Measurements from ENCODE around the gene EXO5.
"Not testable (repeated sequence)": the region's sequence is repeated elsewhere in the genome, so short reads cannot be mapped to it uniquely, and the experiment has no call there.

The EXO5 gene

DNA sequence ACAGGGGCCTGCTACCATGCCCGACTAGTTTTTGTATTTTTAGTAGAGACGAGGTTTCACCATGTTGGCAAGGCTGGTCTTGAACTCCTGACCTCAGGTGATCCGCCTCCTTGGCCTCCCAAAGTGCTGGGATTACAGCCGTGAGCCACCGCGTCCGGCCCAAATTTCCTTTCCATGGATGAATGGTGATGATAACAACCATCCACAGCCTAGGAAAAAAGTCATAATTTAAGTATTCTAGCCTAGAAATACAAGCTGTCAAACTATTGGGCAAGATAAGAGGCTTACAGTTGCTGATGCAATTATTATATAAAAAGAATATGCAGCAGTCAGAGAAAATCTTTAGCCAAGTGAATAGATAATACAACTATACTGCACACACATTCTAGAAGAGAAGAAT is 46.2 kb downstream of the EXO5 start:
- H3K36me3 ChIP-seq (ENCODE audit: control insufficient read depth, insufficient read depth, low read length, severe bottlenecking); H3K4me1 ChIP-seq (ENCODE audit: control insufficient read depth, insufficient read depth, low read length); H3K9ac ChIP-seq (ENCODE audit: low read length); DNase-seq (ENCODE audit: low read depth); H3K9me3 ChIP-seq (ENCODE audit: control insufficient read depth, low read length); H3K27me3 ChIP-seq (replicated peaks; ENCODE audit: control insufficient read depth, insufficient read depth, low read length); H3K4me3 ChIP-seq (ENCODE audit: low read length): not testable (repeated sequence)

DNA sequence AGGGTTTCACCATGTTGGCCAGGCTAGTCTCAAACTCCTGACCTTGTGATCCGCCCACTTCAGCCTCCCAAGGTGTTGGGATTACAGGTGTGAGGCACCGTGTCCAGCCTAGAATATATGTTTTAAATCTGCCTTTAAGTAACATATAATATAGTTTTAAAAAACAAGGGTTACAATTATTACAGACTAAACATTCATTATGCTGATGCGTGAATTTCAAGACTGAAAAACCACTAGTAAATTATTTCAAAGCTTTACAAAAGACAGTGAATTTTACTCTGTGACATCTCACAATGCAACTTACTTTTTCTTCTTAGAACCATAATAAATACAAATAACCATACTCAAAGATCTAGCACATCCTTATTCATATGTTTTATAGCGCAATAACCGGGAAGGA is 47.6 kb downstream of the EXO5 start:
- no peak for DNase-seq (ENCODE audit: low read depth)
- H3K4me1 ChIP-seq (ENCODE audit: control insufficient read depth, insufficient read depth, low read length): no peaks in the 10 kb centered on the region
- H3K4me3 ChIP-seq (ENCODE audit: low read length): no peak overlapping the region
- no peaks in the 10 kb centered on the region for H3K9me3 ChIP-seq (ENCODE audit: control insufficient read depth, low read length)
- H3K27me3 ChIP-seq (replicated peaks; ENCODE audit: control insufficient read depth, insufficient read depth, low read length): no peaks in the 10 kb centered on the region
- H3K36me3 ChIP-seq (ENCODE audit: control insufficient read depth, insufficient read depth, low read length, severe bottlenecking): no peaks in the 10 kb centered on the region
- H3K9ac ChIP-seq (ENCODE audit: low read length): no peak overlapping the region

DNA sequence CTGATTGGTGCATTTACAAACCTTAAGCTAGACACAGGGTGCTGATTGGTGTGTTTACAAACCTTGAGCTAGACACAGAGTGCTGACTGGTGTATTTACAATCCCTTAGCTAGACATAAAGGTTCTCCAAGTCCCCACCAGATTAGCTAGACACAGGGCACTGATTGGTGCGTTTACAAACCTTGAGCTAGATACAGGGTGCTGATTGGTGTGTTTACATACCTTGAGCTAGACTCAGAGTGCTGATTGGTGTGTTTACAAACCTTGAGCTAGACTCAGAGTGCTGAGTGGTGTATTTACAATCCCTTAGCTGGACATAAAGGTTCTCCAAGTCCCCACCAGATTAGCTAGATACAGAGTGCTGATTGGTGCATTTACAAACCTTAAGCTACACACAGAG is 49.7 kb downstream of the EXO5 start:
- H3K4me3 ChIP-seq (ENCODE audit: low read length); H3K4me1 ChIP-seq (ENCODE audit: control insufficient read depth, insufficient read depth, low read length); H3K36me3 ChIP-seq (ENCODE audit: control insufficient read depth, insufficient read depth, low read length, severe bottlenecking); DNase-seq (ENCODE audit: low read depth); H3K9ac ChIP-seq (ENCODE audit: low read length); H3K27me3 ChIP-seq (replicated peaks; ENCODE audit: control insufficient read depth, insufficient read depth, low read length); H3K9me3 ChIP-seq (ENCODE audit: control insufficient read depth, low read length): not testable (repeated sequence)

DNA sequence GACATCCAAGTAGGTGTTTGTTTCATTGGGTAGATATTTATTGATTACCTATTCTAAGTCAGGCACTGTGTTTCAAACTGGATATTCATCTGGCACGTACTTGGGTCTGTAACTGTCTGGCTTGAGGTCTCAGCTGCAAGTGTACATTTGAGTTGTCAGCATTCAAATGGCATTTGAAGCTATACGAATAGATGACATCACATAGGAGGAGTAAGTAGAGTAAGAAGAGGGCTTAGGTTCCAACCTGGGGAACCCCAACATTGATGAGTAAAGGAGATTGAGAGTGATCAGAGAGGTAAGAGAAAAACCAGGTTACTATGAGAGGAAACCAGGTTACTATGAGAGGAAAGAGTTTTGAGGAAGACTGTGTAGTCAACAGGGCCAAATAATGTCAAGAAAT is 53.6 kb downstream of the EXO5 start:
- Histone ChIP-seq H3K9me3 (ENCODE audit: control insufficient read depth, low read length) (no peaks in the 10 kb centered on the region), H3K4me3 (ENCODE audit: low read length) (no peak overlapping the region), H3K4me1 (ENCODE audit: control insufficient read depth, insufficient read depth, low read length) (no peaks in the 10 kb centered on the region), H3K36me3 (ENCODE audit: control insufficient read depth, insufficient read depth, low read length, severe bottlenecking) (no peaks in the 10 kb centered on the region), H3K9ac (ENCODE audit: low read length) (no peak overlapping the region), H3K27me3 (replicated peaks; ENCODE audit: control insufficient read depth, insufficient read depth, low read length) (no peaks in the 10 kb centered on the region)
- DNase-seq (ENCODE audit: low read depth): no peak

DNA sequence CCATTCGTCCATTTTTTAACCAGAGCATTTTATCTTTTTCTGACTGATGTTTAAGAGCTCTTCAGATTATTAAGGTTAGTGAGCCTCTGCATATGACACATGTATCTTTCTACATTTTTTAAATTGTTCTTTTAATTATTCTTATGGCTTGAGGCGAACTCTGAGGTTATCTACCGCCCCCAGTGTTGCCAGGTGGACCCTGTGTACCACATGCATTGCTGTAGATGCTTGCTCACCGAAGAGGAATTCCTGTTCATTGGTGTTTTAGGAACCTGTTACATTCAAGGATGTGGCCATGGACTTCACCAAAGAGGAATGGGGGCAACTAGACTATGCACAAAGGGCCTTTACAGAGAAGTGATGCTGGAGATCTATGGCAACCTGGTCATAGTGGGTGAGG is 54.7 kb downstream of the EXO5 start:
- H3K4me1 ChIP-seq (ENCODE audit: control insufficient read depth, insufficient read depth, low read length): no peaks in the 10 kb centered on the region
- no peak for DNase-seq (ENCODE audit: low read depth)
- no peaks in the 10 kb centered on the region for H3K27me3 ChIP-seq (replicated peaks; ENCODE audit: control insufficient read depth, insufficient read depth, low read length)
- H3K9ac ChIP-seq (ENCODE audit: low read length): no peak overlapping the region
- H3K4me3 ChIP-seq (ENCODE audit: low read length): no peak overlapping the region
- H3K9me3 ChIP-seq (ENCODE audit: control insufficient read depth, low read length): no peaks in the 10 kb centered on the region
- H3K36me3 ChIP-seq (ENCODE audit: control insufficient read depth, insufficient read depth, low read length, severe bottlenecking): no peaks in the 10 kb centered on the region

DNA sequence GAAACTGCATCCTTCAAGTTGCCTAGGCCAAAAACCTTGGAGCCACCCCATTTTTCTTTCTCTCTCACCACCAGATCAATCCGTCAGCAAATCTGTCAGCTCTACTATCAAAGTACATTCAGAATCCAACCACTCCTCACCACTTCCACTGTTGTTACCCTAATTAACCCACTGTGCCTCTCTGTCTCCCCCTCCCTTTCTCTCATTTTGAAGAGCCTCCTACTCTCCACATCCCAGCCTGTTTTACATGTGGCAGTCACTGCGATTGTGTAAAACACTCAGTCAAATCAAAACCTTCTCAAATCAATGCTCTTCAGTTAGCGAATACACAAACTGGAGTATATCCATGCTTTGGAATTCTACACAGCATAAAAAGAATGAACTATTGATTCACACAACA is 55.9 kb downstream of the EXO5 start:
- Histone ChIP-seq H3K9me3 (ENCODE audit: control insufficient read depth, low read length) (no peaks in the 10 kb centered on the region), H3K9ac (ENCODE audit: low read length) (no peak overlapping the region), H3K36me3 (ENCODE audit: control insufficient read depth, insufficient read depth, low read length, severe bottlenecking) (no peaks in the 10 kb centered on the region), H3K27me3 (replicated peaks; ENCODE audit: control insufficient read depth, insufficient read depth, low read length) (no peaks in the 10 kb centered on the region), H3K4me3 (ENCODE audit: low read length) (no peak overlapping the region), H3K4me1 (ENCODE audit: control insufficient read depth, insufficient read depth, low read length) (no peaks in the 10 kb centered on the region)
- DNase-seq (ENCODE audit: low read depth): no peak

DNA sequence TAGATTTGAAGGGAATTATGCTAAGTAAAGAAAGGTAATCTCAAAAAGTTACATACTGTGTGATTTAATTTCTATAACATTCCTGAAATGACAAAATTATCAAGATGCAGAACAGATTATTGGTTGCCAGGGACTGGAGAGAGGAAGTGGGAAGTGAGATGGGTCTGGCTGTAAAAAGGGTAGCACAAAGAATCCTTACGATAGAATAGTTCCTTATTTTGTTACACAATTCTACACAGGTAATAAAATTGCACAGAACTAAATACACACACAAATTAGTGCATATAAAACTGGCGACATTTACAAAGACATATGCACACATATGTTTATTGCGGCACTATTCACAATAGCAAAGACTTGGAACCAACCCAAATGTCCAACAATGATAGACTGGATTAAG is 56.3 kb downstream of the EXO5 start:
- H3K27me3 ChIP-seq (replicated peaks; ENCODE audit: control insufficient read depth, insufficient read depth, low read length): no peaks in the 10 kb centered on the region
- H3K9ac ChIP-seq (ENCODE audit: low read length): no peak overlapping the region
- H3K36me3 ChIP-seq (ENCODE audit: control insufficient read depth, insufficient read depth, low read length, severe bottlenecking): no peaks in the 10 kb centered on the region
- H3K9me3 ChIP-seq (ENCODE audit: control insufficient read depth, low read length): no peaks in the 10 kb centered on the region
- H3K4me1 ChIP-seq (ENCODE audit: control insufficient read depth, insufficient read depth, low read length): no peaks in the 10 kb centered on the region
- H3K4me3 ChIP-seq (ENCODE audit: low read length): no peak overlapping the region
- no peak for DNase-seq (ENCODE audit: low read depth)
